HG03066 (cell line): ENCODE results near the gene COX8C.
"Not testable (repeated sequence)": the region's sequence is repeated elsewhere in the genome, so short reads cannot be mapped to it uniquely, and the experiment has no call there.

ENCODE experiments used
- ATAC-seq: cut with Tn5 transposase; IDR thresholded peaks from one replicate; pipeline ENCODE4 v1.9.1; 2021; ENCODE audit warnings: low read depth; ENCODE audit not compliant: unreplicated experiment

The COX8C gene

DNA sequence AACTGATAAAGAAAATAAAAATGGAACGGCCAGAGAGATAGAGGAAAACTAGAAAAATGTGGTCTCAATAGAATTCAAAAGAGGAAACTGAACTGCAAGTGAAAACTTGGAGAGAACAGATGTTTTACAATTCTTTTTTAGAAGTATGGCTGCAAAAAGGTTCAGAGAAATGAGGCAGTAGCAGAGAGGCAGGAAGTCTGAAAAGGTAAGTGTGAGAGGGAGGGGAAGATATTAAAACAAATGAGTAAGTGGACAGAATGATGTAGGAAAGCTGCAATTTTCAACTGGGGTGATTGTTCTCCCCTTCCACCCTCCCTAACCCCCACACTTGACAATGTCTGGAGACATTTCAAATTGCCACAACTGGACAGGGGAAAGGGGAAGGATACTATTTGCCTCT, 27.0 kb upstream of the COX8C start:
- no peak for ATAC-seq

DNA sequence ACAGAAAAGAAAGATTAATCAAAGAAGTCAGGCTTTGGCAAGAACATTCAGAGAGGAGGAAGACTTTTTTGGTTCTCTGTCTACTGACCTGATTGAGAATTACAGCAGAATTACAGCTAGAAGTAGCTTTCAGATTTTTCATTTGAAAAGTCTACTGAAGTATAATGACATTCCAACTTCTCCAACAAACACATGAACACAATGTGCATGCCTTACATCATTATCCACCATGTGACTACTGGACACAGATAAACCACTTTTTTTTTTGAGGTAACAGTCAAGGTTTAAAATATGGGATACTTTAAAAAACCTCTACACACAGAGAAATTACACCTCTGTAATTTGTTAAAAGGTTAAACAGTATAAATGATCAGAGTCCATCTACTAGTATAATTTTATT, 26.5 kb upstream of the COX8C start:
- no peak for ATAC-seq

DNA sequence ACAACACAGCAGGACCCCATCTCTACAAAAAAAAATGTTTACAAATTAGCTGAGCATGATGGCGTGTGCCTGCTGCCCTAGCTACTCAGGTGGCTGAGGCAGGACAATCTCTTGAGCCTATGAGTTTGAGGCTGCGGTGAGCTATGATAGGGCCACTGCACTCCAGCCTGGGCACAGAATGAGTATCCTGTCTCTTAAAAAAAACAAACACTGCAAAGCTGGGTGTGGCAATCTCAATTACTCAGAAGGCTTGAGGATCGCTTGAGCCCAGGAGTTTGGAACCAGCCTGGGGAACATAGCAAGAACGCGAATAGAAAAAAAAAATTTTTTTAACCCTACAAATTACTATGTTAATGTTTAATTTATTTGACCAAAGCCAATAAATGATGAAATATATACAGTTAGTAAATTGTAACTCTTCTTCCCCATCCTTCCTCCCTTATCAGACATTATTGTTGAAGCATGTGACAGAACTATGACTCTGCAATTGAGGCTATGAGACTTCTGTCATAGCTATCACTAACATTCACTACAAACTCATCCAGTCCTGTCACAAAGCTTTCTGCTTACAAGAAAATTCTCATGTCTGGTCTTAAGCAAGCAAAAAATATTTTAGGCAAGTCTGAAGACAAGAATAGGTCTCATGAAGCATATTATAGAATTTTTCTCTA, 23.9 kb upstream of the COX8C start:
- no peak for ATAC-seq

DNA sequence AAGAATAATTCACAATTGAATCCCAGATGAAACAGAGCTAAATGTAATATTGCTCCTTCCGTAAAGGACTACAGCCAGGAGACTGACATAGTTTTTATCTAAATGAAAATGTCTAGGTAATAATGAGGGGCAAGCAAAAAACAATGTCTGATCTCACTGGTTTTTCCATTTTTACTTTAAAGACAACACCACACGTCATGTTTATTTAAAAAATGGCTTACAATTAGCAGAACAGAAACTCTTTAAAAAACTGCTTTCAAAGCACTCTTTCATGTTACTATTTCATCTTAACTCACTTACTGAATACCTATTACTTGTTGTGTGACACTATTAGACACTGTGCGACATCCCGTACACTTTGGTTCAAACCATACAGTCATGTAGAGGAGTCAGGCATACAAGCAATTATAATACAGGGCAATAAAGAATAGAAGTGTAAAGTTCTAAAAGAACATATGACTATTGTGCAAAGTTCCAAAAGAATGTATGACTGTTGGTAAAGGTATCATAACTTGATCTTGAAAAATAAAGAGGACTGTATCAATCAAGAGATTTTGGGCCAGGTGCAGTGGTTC, 23.3 kb upstream of the COX8C start:
- no peak for ATAC-seq

DNA sequence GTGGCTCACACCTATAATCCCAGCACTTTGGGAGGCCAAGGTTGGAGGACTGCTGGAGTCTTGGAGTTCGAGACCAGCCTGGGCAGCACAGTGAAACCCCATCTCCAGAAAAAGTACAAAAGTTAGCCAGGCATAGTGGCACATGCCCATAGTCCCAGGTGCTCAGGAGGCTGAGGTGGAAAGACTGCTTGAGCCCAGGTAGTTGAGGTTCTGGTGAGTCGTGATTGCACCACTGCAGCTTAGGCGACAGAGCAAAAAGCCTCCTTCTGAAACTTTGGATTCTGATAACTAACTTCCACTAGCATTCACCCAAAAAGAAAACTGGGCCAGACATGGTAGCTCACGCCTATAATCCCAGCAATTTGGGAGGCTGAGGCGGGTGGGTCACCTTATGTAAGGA, 20.8 kb upstream of the COX8C start:
- no peak for ATAC-seq

DNA sequence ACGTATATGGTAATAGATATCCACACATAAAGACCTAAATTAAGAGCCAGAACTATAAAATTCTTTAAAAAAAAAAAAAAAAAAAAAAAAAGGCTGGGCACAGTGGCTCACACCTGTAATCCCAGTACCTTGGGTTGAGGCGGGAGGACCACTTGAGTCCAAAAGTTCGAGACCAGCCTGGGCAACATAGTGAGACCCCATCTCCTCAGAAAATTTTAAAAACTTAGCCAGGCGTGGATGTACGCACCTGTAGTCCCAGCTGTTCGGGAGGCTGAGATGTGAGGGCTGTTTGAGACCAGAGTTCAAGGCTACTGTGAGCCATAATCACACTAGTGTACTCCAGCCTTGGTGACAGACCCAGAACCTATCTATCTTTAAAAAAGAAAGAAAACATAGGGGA, 18.4 kb upstream of the COX8C start:
- no peak for ATAC-seq

DNA sequence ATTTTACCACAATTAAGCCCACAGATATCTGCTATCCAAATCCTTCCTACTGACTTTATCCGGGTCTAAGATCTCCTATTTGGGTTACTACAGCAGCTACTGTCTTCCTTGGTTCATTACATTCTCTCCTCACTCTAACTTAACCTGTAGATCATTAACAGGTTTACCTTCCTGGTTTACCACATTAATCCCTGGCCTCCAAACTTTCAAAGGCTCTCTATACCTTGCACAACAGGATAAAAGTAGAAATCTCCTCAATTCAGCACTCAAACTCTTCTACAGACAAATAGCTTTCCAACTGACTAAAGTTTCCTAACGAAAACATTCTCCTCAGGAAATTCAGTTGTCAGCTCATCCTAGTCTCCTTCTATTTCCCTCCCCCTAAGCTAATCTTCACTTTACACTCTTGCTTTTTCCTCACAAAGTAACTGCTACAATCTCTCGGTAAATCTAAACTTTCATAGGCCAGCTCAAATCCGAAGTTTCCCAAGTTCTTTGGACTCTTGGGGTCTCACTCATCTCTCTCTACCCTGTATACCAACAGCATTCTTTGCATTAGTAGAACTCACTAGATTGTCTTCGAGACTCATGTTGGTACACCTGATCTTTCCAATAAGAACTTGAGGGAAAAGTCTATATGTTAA, 16.9 kb upstream of the COX8C start:
- no peak for ATAC-seq

DNA sequence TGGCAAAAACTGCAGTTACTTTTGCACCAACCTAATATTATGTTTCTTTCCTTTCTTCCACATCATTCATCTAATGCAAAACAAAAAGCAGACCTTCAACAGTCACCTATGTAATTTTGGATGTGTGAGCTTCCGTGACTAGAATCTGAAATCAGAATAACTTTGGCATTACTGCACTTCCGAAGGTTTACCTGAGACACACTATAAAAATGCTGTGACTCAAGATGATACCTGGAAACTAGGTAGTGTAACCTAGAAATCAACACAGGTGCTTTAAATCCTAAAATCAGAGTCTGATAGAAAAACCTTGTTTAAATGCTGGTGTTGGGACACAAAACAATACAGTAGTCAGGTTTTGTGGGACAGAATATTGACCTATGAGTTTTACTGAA, 16.4 kb upstream of the COX8C start:
- no peak for ATAC-seq

DNA sequence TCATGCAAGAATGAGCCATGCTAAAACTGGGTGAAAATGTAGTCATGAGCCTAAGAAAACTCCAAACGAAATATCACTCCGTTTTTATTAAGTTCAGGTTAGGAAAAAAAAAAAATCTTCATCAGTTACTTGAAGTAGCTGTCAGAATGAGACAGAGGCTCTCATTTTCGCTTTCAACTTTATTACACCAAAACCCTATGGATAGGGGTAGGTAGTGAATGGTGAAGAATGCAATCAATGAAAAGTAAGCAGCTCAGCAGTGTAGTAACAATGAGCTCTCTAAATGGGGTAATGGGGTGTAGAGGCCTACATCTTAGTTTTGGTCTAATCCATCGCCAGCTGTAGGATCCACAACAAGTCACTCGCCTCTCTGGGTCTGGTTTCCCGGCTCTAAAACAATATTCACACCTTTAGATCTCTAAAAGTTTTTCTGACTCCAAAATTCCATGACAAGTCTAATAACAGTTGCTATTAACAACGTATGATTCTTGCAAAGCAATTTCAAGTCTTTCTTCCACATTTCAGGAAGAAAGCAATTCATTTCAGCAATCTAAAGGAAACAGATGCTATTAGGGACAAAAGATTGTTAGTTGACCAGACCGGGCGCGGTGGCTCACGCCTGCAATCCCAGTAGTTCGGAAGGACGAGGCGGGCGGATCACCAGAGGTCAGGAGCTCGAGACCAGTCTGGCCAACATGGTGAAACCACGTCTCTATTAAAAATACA, 15.8 kb upstream of the COX8C start:
- no peak for ATAC-seq

DNA sequence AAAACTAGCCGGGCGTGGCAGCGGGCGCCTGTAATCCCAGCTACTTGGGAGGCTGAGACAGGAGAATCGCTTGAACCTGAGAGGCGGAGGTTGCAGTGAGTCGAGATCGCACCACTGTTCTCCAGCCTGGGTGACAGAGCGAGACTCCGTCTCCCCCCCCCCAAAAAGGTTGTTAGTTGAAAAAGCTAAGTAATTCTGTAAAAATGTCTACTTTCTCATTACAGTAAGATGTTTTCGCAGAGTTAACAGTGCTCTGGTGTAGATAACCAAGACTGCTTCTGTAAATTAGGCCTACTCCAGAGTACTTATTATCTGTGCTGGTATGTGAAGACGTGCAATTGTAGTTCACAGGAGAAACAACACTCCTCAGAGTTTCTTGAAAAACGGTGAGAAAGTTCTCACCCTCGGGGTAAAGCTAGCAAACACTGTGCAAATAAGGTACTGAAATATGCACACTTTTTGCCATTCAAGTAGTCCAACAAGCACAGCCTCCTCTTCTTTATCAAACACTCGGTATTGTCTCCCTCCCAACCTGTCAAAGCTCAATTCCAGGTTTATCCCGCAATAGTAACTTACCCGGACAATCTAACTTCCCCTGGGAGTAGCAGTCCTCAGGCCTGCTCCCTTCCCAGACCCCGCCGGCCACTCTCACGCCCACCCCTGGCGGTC, 15.1 kb upstream of the COX8C start:
- ATAC-seq: peak; percentile 6

DNA sequence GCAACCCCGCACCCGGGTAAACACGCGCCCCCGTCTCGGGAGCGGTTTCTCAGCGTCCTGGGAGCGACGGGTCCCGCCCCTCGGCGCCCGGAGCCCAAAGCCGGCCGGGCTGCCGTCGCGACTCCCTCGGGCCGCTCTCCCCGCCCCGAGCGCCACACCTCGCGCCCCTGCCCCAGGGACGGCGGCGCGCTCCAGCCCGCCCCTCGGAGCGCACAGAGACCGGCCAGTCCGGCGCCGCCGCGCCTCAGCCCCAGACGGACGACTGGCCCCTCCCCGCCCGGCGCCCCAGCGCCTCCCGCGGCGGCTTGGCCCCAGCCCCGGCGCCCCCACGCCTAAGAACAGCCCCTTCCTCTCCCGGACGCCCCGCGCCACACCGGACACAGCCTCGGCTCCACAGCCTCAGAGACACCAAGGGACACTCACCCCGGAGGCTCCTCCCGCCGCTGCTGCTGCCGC, 14.6 kb upstream of the COX8C start:
- ATAC-seq: peak; percentile 56

DNA sequence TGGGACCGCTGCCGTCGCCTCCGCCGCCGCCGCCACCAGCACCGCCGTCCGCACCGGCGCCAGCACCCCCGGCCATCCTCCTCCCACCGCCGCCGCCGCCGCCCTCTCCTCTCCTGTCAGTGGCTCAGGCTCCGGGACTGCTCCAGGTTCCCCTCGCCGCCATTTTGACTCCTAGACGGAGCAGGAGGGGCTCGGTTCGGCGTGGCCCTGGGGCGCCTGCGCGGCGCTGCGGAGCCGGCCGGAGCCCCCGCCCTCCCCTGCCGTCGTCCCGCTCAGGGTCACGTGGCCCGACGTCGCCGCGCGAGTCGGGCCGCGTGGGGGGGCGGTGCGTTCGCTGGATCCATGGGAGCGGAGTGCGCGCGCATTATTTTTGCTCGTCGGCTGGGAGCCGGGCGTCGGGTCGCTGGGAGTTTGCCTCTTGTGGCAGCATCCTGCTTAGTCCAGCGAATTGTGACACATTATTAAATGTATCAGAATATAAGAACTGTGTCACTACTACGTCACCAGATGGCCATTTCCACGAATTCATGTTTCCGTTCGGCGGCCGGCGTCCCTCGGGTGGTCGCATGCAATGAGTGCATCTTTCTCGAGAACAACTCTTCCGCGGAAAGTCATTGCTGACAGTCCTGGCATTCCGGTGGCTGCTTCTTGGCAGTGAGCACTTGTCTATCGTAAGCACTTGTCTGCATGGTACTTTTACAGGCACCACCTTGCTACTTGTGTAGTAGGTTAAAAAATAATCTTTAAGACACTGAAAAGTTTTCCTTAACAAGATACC, 13.9 kb upstream of the COX8C start, which contains the start of gene BTBD7:
BTBD7 (minus strand) TSS at position 184 of the 778 bp plus-strand sequence. CDS start 36,985 bp downstream, outside the sequence.
- ATAC-seq: peak; percentile 71

DNA sequence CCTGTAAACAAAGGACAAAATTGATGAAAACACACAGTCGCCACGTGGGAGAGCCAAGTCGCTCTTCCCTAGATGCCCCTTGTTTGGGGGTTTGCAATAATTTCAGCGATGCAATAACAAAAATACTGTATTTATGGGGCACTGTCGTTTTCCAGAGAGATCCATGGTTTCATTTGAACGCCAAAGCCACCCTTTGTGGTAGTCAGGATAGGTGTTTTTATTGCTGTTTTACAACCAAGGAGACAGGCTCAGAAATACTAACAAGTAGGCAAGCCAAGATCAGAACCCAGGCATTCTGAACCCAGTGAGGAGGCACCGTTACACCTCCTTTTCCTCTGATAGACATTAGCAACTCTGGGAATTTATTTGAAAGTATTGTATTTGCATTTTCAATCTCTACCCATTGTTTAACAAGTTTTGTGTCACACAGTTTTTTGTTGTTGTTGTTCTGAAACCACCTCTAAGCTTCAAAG, 13.3 kb upstream of the COX8C start:
- no peak for ATAC-seq

DNA sequence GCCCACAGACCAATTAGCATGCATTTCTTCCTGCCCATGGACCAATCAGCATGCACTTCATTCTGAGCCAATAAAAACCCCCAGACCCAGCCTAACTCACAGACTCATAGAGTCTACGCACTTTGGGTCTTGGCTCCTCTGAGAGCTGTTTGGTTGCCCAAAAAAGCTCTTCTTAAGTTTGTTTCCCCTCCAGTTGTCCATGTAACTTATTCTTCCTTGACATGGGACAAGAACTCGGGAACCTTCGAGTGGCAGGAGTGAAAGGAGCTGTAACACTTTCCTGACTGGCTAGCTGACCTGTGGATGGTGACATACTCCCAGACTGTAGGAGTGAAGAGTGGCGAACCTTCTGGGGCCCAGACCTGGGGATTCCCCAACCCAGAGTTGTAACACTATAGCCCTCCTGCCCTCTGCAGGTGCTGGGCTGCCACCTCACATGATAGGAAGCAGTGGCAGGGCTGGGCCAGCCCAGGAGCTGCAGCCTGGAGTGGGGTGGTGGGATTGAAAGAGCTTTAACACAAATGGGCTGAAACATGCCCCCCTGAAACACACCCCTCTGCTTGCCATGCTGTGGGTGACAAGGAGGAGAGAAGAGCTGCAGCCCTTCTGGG, 9.7 kb upstream of the COX8C start:
- ATAC-seq: no peak

DNA sequence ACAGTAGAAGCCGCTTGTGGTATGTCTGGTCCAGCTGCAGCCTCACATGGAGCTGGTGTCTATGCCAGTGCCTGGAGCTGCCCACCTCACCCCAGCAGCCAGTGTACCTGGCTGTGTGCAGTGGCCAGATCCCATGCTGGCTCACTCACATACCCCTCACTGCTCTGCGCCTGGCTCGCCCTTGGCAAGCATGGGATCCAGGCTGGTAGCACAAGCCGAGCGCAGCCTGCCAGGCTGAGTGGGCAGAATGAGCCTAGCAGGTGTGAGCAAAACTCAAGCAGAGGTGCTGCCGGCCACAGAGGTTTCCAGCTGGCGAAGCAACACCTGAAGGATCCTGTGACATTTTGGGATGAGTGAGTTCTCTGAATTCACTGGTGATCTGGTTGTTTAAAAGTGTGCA, 9.1 kb upstream of the COX8C start:
- no peak for ATAC-seq

DNA sequence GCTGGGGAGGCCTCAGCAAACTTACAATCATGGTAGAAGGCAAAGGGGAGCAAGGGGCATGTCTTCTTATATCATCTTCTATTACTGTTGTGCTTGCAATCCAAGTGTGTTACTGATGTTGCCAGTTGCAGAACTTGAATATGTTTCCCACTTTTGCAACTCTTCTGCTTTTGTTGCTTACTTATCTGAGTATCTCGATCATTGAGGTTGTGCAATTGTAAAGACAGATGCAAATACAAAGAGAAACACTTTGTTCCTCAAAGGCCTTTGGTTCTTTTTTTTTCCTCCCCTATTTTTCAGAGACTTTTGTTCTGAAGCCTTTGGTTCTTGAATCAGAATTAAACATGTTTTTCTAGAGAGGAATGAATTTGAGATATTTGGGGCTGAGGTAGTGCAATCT, 3.7 kb upstream of the COX8C start:
- ATAC-seq: no peak

DNA sequence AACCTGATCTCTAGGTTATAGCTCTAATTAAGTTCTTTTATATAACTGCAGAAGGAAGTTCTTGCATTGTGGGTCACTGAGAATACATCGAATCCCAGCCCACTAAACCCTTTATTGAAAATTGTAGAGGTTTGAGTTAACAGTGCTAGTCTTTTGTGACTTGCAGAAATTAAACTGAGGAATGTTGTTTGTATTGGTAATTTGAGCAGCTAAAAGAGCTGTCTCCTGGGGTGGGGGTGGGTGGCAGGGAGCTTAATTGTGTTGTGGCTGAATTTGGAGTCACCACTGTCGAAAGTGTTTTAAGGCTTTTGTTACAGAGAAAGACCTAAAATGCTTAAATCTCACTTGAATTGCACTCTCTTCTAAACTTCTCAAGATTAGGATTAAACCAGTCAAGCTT, 3.2 kb upstream of the COX8C start:
- ATAC-seq: no peak

DNA sequence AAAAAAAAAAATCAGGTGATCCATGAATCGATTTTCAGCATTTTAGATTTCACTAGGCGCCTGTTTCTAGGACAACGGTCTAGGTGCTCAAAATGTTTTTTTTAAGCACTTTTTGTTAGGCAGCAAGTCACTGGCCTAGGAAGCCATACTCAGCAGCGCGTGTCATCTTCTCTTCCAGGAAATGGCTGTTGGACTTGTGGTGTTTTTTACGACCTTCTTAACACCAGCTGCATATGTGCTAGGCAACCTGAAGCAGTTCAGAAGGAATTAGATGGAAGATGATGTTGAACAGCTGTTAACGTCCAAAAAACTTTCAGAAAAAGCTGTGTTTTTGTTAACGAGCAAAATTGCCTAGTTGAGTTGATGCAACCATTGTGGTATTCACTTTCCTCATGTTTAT, 868 bp downstream of the COX8C start:
- no peak for ATAC-seq

DNA sequence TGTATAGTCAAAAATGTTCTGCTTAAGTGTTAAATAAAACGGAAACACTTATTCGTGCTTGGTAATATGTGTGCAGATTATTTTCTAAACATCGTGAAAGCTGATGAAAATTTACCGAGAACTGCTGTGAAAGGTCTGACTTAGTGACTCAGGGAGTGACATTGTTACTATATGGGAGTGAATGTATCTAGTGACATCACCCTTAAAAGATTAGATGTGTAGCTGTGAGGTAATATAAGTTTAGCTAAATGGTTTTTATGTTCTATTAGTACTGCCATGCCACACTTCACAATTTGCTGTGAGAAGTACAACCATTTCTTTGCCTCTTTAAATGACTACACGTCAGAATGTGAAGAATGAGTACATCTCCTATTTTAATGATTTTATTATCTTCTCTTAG, 1.3 kb downstream of the COX8C start:
- ATAC-seq: no peak

DNA sequence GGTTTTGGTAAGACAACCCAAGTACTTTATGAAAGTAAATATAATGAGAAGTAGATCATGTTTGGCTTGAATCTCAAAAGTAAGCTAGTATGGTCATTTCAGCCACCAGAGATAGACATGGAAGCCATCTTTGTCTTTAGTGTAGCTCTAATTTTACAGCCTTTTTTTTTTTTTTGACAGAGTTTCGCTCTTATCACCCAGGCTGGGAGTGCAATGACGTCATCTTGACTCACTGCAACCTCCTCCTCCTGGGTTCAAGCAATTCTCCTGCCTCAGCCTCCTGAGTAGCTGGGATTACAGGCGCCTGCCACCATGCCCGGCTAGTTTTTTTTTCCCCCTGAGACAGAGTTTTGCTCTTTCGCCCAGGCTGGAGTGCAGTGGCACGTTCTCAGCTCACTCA, 7.9 kb downstream of the COX8C start:
- ATAC-seq: not testable (repeated sequence)
